SU-DHL-6 (cell line): ENCODE measurements around the gene MYO7B.

Source experiments
- H2AFZ ChIP-seq: fragments of 200-600 bp; sonication (generic); 2 replicates; pipeline ENCODE4 v1.6.1; 2014; ENCODE audit warnings: low read depth, mild to moderate bottlenecking, moderate library complexity, mixed read lengths, antibody characterized with exemption, low read length; ENCODE audit not compliant: severe bottlenecking
- H3F3A ChIP-seq: fragments of 200-600 bp; shearing (Covaris generic); 2 replicates; pipeline ENCODE4 v1.6.0; 2016; ENCODE audit warnings: antibody characterized with exemption, mild to moderate bottlenecking; ENCODE audit not compliant: insufficient read depth
- H3K27ac ChIP-seq: fragments of 200-600 bp; sonication (generic); 2 replicates; pipeline ENCODE4 v1.5.1; 2016; ENCODE audit warnings: low read depth, mild to moderate bottlenecking, low read length, moderate library complexity, mixed read lengths
- H3K27me3 ChIP-seq: fragments of 200-600 bp; sonication (generic), shearing (Covaris generic); 2 replicates; pipeline ENCODE4 v1.6.0; 2014; ENCODE audit warnings: mild to moderate bottlenecking, low read length
- H3K36me3 ChIP-seq: fragments of 200-600 bp; sonication (generic); 2 replicates; pipeline ENCODE4 v1.6.1; 2014; ENCODE audit warnings: mild to moderate bottlenecking, low read length, mixed read lengths
- H3K4me2 ChIP-seq: fragments of 300-600, 200-600 bp; shearing (Covaris generic), sonication (generic); 2 replicates; pipeline ENCODE4 v1.6.0; 2014; ENCODE audit warnings: low read length, low read depth, mild to moderate bottlenecking; ENCODE audit not compliant: poor library complexity, severe bottlenecking
- H3K4me3 ChIP-seq: fragments of 200-600 bp; sonication (generic); 2 replicates; pipeline ENCODE4 v1.5.1; 2014; ENCODE audit warnings: antibody characterized with exemption, low read length, mild to moderate bottlenecking, mixed read lengths; ENCODE audit not compliant: insufficient read depth, poor library complexity, severe bottlenecking
- H3K79me2 ChIP-seq: fragments of 200-600 bp; sonication (generic); 2 replicates; pipeline ENCODE4 v1.6.1; 2014; ENCODE audit warnings: mild to moderate bottlenecking, low read length, moderate library complexity; ENCODE audit not compliant: insufficient read depth
- H3K9ac ChIP-seq: fragments of 200-600 bp; sonication (generic); 2 replicates; pipeline ENCODE4 v1.7.0; 2014; ENCODE audit warnings: mild to moderate bottlenecking, low read length
- H3K9me2 ChIP-seq: fragments of 200-600 bp; sonication (generic); replicated peaks from 2 replicates; pipeline ENCODE4 v1.6.1; 2014; ENCODE audit warnings: low read length; ENCODE audit not compliant: insufficient read depth
- H3K9me3 ChIP-seq: fragments of 200-600 bp; sonication (generic); 2 replicates; pipeline ENCODE4 v1.6.1; 2014; ENCODE audit warnings: low read length, mixed read lengths; ENCODE audit not compliant: insufficient read depth
- H4K20me1 ChIP-seq: fragments of 200-600 bp; sonication (generic); 2 replicates; pipeline ENCODE4 v1.6.1; 2014; ENCODE audit warnings: low read depth, mild to moderate bottlenecking, antibody characterized with exemption, low read length, moderate library complexity, mixed read lengths
- EZH2phosphoT487 ChIP-seq: fragments of 200-600 bp; sonication (generic), shearing (Covaris generic); conservative IDR thresholded peaks from 2 replicates; pipeline ENCODE4 v1.6.1; 2018; ENCODE audit warnings: mild to moderate bottlenecking, antibody characterized with exemption, low read length, moderate library complexity, mixed read lengths
- TF ChIP-seq, protein P1 (sequence below): fragments of 200-600 bp; sonication (generic); IDR thresholded peaks from one replicate; pipeline ENCODE4 v1.5.1; 2017; ENCODE audit warnings: antibody characterized with exemption, mild to moderate bottlenecking, low read length, moderate library complexity; ENCODE audit not compliant: insufficient read depth, poor library complexity, severe bottlenecking

MYO7B gene

DNA sequence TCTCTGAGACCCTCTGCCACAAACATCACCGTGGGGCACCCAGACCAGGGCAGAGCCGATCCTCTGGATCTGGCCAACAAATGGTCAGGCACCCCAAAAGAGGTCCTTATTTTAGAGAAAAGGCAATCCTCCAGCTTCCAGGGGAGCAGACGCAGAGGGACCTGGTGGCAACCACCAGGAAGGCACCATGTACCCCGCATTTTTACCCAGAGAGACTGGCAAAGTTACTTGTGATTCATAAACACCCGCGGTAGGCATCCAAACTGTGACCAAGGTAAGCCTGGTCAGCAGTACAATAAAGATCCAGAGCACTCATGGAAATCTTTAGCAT is 129.4 kb downstream of the MYO7B start:
- H3K36me3 ChIP-seq, result no peaks in the 10 kb centered on the region
- no peaks in the 10 kb centered on the region for H3K27me3 ChIP-seq
- no peak overlapping the region for H3K4me3 ChIP-seq
- no peaks in the 10 kb centered on the region for H3K79me2 ChIP-seq
- H3F3A ChIP-seq, result no peaks in the 10 kb centered on the region
- no peaks in the 10 kb centered on the region for H3K9me2 ChIP-seq
- no peaks in the 10 kb centered on the region for H4K20me1 ChIP-seq
- H3K9ac ChIP-seq, result no peak overlapping the region
- no peaks in the 10 kb centered on the region for H3K9me3 ChIP-seq
- no peak overlapping the region for H2AFZ ChIP-seq
- no peak overlapping the region for H3K27ac ChIP-seq
- TF ChIP-seq, protein P1, sequence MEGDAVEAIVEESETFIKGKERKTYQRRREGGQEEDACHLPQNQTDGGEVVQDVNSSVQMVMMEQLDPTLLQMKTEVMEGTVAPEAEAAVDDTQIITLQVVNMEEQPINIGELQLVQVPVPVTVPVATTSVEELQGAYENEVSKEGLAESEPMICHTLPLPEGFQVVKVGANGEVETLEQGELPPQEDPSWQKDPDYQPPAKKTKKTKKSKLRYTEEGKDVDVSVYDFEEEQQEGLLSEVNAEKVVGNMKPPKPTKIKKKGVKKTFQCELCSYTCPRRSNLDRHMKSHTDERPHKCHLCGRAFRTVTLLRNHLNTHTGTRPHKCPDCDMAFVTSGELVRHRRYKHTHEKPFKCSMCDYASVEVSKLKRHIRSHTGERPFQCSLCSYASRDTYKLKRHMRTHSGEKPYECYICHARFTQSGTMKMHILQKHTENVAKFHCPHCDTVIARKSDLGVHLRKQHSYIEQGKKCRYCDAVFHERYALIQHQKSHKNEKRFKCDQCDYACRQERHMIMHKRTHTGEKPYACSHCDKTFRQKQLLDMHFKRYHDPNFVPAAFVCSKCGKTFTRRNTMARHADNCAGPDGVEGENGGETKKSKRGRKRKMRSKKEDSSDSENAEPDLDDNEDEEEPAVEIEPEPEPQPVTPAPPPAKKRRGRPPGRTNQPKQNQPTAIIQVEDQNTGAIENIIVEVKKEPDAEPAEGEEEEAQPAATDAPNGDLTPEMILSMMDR, result no peak
- no peak for TF ChIP-seq EZH2phosphoT487
- no peak overlapping the region for H3K4me2 ChIP-seq

DNA sequence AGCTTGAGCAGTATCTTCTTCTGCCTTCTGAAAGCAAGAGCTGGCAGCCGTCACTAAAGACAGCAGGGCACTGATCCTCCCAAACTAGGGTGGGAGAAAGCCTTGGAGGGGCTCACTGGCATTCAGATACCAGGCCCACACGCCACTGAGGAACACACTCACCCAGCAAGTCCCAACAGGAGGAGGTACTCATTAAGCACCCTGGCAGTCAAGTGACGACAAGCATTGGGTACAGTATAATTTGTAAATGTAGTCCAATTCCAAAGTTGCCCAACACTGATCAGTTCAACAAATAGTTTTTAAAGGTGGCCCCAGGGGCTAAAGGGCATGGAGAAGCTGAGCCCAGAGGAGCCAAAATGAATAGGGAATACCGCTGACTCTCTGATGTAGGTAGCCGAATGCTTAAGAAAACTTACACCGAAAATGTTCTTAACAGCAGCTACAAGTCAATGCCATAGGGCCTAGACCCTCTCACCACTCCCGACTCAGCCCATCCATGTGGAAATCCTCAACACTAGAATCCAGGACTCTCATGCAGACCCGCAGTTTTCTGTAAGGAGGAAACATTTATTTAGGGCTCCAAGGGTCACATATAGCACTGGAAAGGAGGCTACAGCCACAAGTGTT is 129.9 kb downstream of the MYO7B start:
- Histone ChIP-seq H3K27me3 (no peaks in the 10 kb centered on the region), H3K36me3 (no peaks in the 10 kb centered on the region), H3K9me3 (no peaks in the 10 kb centered on the region), H3K27ac (no peak overlapping the region), H4K20me1 (no peaks in the 10 kb centered on the region), H3K4me3 (no peak overlapping the region), H3K79me2 (no peaks in the 10 kb centered on the region), H3K9ac (no peak overlapping the region), H3K9me2 (no peaks in the 10 kb centered on the region), H2AFZ (no peak overlapping the region), H3F3A (no peaks in the 10 kb centered on the region), H3K4me2 (no peak overlapping the region)
- no peak for TF ChIP-seq EZH2phosphoT487
- TF ChIP-seq, protein P1, result no peak

DNA sequence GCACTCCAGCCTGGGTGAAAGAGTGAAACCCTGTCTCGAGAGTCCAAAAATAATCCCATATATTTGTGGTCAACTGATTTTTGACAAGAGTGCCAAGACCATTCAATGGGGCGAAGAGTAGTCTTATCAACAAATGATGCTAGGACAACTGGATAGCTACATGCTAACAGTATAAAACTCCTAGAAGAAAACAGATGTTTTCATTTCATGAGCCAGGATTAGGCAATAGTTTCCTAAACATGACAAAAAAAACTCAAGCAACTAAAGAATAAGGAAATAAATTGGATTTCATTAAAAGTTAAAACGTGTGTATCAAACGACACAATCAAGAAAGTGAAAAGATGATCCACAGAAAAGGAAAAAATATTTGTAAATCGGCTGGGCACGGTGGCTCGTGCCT is 133.6 kb downstream of the MYO7B start:
- H3F3A ChIP-seq, result no peaks in the 10 kb centered on the region
- TF ChIP-seq, protein P1, result no peak
- no peaks in the 10 kb centered on the region for H4K20me1 ChIP-seq
- no peak overlapping the region for H2AFZ ChIP-seq
- H3K9ac ChIP-seq, result no peak overlapping the region
- H3K9me3 ChIP-seq, result no peaks in the 10 kb centered on the region
- H3K9me2 ChIP-seq, result no peaks in the 10 kb centered on the region
- no peaks in the 10 kb centered on the region for H3K79me2 ChIP-seq
- H3K4me3 ChIP-seq, result no peak overlapping the region
- no peak overlapping the region for H3K27ac ChIP-seq
- H3K36me3 ChIP-seq, result no peaks in the 10 kb centered on the region
- H3K27me3 ChIP-seq, result no peaks in the 10 kb centered on the region
- no peak overlapping the region for H3K4me2 ChIP-seq
